Endothelial cell of umbilical vein (primary cell): ENCODE measurements around the gene LCE1F.

ENCODE experiments used
- EZH2 ChIP-seq: IDR thresholded peaks from 2 replicates; pipeline ENCODE4 v1.6.1; 2012; ENCODE audit warnings: borderline replicate concordance, low read depth, mild to moderate bottlenecking, moderate library complexity, low read length, inconsistent platforms; ENCODE audit not compliant: severe bottlenecking
- FOS ChIP-seq: IDR thresholded peaks from 2 replicates; pipeline ENCODE4 v1.6.1; 2011; ENCODE audit warnings: mild to moderate bottlenecking, low read length, moderate library complexity, borderline replicate concordance; ENCODE audit not compliant: insufficient read depth
- GATA2 ChIP-seq: IDR thresholded peaks from 2 replicates; pipeline ENCODE4 v1.7.0; 2011; ENCODE audit warnings: low read depth, mild to moderate bottlenecking, moderate library complexity, mixed read lengths, low read length; ENCODE audit not compliant: insufficient read length, insufficient read depth
- MAX ChIP-seq: IDR thresholded peaks from 2 replicates; pipeline ENCODE4 v1.6.1; 2011; ENCODE audit not compliant: insufficient read depth, insufficient read length
- MYC ChIP-seq: IDR thresholded peaks from one replicate; pipeline ENCODE4 v1.6.1; 2011; ENCODE audit warnings: mild to moderate bottlenecking, low read depth, low read length
- POLR2A ChIP-seq: IDR thresholded peaks from 2 replicates; pipeline ENCODE4 v1.6.1; 2012; ENCODE audit warnings: low read depth, mild to moderate bottlenecking, control low read depth, low read length
- POLR2AphosphoS5 ChIP-seq: IDR thresholded peaks from 2 replicates; pipeline ENCODE4 v1.6.1; 2012; ENCODE audit warnings: low read depth, mild to moderate bottlenecking, control low read depth, low read length, moderate library complexity; ENCODE audit not compliant: insufficient read depth
- TF ChIP-seq, protein P1 (sequence below), 2 donors: IDR thresholded peaks; 1 replicate in 1 of 2; 2 replicates in 1 of 2; pipeline ENCODE4 v1.5.1; 2011; ENCODE audit warnings: low read length in 2 of 2, mild to moderate bottlenecking in 2 of 2, moderate library complexity in 2 of 2, control low read depth in 1 of 2, inconsistent platforms in 1 of 2, low read depth in 1 of 2; ENCODE audit not compliant: insufficient read depth in 1 of 2; ENCODE audit errors: extremely low read depth in 1 of 2

- TF ChIP-seq EZH2 (no peak), POLR2A (no peak), MAX (no peak), POLR2AphosphoS5 (no peak), FOS (no peak), MYC (no peak), GATA2 (no peak)
- TF ChIP-seq, protein P1, sequence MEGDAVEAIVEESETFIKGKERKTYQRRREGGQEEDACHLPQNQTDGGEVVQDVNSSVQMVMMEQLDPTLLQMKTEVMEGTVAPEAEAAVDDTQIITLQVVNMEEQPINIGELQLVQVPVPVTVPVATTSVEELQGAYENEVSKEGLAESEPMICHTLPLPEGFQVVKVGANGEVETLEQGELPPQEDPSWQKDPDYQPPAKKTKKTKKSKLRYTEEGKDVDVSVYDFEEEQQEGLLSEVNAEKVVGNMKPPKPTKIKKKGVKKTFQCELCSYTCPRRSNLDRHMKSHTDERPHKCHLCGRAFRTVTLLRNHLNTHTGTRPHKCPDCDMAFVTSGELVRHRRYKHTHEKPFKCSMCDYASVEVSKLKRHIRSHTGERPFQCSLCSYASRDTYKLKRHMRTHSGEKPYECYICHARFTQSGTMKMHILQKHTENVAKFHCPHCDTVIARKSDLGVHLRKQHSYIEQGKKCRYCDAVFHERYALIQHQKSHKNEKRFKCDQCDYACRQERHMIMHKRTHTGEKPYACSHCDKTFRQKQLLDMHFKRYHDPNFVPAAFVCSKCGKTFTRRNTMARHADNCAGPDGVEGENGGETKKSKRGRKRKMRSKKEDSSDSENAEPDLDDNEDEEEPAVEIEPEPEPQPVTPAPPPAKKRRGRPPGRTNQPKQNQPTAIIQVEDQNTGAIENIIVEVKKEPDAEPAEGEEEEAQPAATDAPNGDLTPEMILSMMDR (IDR thresholded peaks at IDR 0.05; ENCODE audit: extremely low read depth in 1 of 2, insufficient read depth in 1 of 2, low read depth in 1 of 2, low read length in 2 of 2): no peak
Measured at GRCh38 chr1:152795686-152796085, 20.7 kb downstream of the LCE1F start.
